GM12875 (cell line): ENCODE data around the gene CDC16.

Experiments used
- H3K4me3 ChIP-seq: one replicate; pipeline ENCODE4 v1.5.1; 2011; ENCODE audit warnings: low read depth, low read length, control low read depth
- TF ChIP-seq, protein P1 (sequence below): IDR thresholded peaks from 2 replicates; pipeline ENCODE4 v1.5.1; 2011; ENCODE audit warnings: low read depth, mild to moderate bottlenecking, control low read depth, inconsistent platforms, low read length, moderate library complexity, borderline replicate concordance; ENCODE audit not compliant: insufficient read depth

The CDC16 gene

GRCh38 chr13:114298866-114299265 lies 64.2 kb downstream of the CDC16 start:
- no peak overlapping the region for H3K4me3 ChIP-seq
- TF ChIP-seq, protein P1, sequence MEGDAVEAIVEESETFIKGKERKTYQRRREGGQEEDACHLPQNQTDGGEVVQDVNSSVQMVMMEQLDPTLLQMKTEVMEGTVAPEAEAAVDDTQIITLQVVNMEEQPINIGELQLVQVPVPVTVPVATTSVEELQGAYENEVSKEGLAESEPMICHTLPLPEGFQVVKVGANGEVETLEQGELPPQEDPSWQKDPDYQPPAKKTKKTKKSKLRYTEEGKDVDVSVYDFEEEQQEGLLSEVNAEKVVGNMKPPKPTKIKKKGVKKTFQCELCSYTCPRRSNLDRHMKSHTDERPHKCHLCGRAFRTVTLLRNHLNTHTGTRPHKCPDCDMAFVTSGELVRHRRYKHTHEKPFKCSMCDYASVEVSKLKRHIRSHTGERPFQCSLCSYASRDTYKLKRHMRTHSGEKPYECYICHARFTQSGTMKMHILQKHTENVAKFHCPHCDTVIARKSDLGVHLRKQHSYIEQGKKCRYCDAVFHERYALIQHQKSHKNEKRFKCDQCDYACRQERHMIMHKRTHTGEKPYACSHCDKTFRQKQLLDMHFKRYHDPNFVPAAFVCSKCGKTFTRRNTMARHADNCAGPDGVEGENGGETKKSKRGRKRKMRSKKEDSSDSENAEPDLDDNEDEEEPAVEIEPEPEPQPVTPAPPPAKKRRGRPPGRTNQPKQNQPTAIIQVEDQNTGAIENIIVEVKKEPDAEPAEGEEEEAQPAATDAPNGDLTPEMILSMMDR: no peak

- TF ChIP-seq, protein P1: no peak
- H3K4me3 ChIP-seq: no peak overlapping the region
These were observed 65.1 kb downstream of the CDC16 start for GRCh38 chr13:114299604-114300305.

DNA sequence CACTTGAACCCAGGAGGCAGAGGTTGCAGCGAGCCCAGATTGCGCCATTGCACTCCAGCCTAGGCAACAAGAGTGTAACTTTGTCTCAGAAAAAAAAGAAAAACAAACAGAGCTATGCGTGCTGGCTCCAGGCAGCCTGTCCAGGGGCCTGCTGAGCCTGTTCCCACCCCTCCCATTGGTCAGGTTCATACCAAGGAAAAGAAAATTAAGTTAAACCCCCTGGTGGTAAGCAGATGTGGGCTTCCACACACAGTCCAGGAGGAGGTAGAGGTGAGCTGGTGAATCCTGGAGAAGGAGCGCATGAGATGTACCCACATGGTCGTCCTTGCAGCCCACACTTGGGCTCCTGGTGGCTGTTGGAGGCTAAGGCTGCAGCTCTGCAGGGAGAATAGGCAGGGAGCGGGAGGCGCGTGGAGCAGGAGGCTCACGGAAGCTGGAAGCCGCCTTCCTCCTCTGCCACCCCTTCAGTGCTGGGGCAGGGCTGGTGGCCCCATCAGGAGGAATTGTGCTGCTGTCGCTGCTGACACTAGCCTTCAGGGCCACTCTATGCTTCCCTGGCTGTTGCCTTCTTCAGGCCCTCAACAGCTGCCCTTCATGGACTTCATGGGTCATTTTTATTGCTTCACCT lies 69.1 kb downstream of the CDC16 start:
- no peak overlapping the region for H3K4me3 ChIP-seq
- TF ChIP-seq, protein P1: no peak

- TF ChIP-seq, protein P1: no peak
- H3K4me3 ChIP-seq: no peak overlapping the region
These were observed 69.8 kb downstream of the CDC16 start for GRCh38 chr13:114304346-114305034.

DNA sequence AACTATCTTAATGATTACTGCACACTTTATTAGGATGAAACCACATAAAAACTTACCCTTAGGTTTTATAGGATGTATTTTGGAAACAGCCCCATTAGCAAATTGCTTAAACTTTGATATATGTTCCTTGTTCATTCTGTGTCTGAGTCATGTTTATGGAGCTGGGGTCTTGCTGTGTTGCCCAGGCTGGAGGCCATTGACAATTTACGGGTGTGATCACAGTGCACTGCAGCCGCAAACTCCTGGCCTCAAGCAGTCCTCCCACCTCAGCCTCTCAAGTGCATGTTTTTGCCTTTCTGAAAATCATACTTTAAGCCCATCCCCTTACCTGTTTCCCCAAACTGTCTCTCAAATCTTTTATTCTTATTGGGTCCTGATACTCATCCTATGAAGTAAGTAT lies 74.4 kb downstream of the CDC16 start:
- H3K4me3 ChIP-seq: no peak overlapping the region
- TF ChIP-seq, protein P1: no peak

DNA sequence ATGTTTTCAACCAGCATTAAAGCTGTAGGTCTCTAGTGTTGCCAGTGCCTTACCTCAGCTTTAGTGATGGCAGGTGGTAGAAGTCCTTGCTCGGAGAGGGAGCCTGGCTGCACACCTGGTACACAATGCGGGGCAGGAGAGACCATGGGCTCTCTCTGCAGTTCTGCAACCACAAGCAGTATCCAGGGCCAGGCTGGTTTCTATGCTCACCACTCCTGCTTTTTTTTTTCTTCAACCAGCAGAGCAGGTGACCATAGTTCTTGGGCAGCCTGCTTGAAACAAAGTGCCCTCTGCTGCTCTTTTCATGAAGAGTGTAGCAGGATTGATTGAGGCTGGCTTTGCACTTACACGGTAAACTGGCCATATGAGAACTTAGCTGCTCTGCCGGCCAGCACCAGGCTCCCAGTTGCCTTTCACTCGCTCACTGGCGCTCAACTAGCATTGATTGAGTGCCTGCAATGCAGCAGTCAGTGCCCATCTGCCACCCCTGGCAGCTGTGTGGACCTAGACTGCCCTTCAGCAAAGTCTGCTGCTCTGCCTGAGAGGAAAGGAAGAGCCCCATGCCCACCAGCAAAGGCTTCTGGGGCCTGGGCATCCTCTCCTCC lies 75.2 kb downstream of the CDC16 start:
- H3K4me3 ChIP-seq: no peak overlapping the region
- TF ChIP-seq, protein P1: no peak
